ENCODE results near the gene RGS12.

The RGS12 gene

DNA sequence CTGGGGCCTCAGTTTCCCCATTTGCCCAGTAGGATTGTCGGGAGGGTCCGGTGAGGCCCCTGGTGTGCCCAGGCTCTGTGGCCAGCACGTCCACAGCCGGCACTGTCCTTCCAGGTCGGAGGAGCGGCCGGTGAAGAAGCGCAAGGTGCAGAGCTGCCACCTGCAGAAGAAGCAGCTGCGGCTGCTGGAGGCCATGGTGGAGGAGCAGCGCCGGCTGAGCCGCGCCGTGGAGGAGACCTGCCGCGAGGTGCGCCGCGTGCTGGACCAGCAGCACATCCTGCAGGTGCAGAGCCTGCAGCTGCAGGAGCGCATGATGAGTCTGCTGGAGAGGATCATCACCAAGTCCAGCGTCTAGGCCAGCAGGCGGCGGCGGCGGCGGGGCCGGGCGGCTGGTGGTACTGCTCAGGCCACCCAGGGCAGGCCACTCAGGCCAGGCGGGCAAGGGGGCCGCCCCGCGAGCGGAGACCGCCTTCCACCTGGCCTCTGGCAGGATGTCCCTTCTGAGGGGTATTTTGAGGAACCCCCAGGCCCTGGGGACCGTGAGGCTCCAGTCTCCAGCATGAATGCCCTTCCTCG lies 37.1 kb upstream of the RGS12 start:
- no peak for DNase-seq

- no peak for DNase-seq
Measured at GRCh38 chr4:3256230-3257102, 36.4 kb upstream of the RGS12 start.

DNA sequence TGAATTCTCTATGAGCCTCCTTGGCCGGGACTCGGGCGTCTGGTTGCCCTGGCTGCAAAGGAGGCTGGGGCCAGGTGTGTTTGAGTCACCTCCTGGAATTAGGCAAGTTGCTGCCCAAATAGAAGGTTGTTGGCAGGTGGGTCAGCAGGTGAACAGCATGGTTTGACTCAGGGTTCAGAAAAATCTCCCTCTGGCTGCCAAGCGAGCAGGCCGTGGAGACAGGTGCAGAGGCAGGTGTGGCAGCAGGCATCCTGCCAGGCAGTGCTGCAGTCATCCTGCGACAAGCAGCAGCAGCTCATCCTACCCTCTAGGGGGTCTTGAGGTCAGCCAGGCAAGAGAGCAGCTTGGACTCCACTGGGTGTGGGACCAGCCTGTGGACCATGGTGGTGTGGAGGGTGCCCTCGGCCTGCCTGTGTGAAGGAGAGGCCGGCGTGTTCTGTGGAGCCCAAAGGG lies 35.7 kb upstream of the RGS12 start:
- no peak for DNase-seq

GRCh38 chr4:3257556-3258482 lies 35.0 kb upstream of the RGS12 start:
- DNase-seq: no peak

GRCh38 chr4:3261411-3262207 lies 31.2 kb upstream of the RGS12 start:
- no peak for DNase-seq

DNA sequence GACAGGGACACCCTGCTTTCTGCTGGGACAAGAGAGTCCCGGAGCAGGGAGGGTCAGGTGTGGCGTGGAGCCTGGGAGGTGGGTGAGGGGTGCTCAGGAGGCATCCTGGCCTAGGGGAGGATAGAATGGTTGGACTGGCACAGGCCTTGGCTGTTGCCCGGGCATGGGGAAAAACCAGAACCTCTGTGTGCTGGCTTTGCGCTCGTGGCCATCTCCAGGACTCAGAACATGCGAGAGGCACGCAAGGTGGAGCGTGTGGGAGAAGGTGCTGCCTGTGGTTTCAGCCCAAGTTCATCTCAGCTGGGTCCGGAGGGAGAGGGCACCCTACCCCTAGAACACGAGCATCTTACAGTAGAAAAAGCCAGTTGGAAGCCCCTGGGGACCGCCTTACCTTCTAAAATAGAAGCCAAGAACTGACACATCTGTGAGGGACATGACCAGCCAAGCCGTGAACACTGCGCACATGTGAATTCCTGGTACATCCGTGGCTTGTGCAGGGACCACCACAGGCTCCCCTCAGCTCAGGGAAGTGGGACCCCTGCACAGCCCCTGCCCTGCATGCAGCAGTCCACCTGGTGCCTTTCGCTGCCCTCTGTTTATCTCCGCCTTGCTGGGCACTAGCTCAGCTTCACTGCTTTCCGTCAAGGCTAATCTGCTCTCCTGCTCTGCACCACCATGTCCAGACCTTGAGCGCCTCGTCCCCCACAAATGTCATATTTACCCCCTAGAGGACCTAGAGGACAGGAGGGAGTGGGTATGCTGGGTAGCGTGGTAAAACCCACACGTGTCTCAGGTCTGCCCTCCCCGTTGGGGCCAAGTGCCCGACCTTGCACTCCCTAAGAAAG lies 30.4 kb upstream of the RGS12 start:
- no peak for DNase-seq

DNA sequence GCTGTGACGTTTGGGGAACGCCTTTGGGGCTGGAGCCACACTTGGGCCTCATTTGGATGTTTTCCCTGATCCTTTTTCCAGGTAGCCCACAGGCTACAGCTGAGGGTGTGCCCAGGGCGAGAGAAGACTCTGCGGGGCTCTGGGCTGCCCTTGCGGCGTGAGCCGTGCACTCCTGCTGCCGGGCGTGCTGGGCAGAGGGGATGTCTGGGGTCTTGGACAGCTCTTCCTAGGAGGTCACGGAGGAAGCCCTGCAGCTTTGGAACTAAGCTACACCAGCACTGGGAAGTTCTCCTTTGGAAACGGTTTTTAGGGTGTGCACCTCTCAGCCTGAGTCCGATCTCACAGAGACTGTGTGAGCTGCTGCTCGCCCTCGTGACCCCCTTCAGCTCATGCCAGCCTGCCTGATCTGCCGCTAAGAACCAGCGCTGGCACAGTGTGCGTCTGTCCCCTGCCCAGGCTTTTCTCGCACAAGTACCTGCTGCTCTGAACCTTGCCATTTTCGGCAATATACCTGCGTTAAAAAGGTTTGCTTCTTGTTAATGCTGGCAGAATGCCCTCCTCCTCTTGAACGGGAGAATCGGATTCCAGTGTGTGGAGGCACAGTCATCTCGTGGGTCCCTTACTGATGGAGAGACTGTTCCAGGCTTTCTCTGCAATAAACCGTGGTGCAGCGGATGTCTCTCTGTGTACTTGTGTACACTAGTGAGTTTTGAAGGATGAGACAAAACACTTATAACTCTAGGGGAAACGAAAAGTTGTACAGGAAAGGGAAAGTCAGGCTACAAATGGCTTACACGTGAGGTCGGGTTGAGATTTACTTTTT lies 29.6 kb upstream of the RGS12 start:
- no peak for DNase-seq

DNA sequence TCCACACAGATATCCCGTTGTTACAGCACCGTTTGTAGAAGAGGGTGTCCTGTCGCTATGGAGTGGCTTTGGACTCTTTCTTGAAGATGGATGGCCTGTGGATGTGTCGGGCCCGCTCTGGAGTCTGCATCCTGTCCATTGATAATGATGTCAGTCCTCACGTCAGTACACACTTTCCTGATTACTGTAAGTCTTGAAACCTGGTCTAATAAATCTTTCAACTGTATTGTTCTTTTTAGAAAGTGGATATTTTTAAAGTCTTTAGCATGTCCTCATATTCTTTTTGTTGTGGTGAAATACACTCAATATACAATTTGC lies 29.0 kb upstream of the RGS12 start:
- DNase-seq: no peak

DNA sequence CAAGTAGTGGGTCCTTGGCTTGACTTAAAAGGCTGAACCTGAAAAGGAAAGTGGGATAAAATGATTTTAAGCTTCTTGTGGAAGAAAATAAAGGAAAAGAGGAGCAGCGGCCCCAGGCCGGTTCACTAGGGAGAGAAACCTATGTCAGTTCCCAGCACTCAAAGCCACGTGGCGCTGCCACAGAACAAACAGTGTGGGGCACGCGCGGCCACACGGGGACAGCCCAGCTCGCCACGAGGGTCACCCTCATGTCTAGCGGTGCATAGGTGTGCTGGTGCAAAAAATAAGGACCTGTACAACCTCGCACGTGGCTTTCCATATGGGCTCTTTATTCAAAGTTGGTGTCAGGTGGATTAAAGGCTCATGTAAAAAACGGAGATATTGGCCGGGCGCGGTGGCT lies 26.7 kb upstream of the RGS12 start:
- no peak for DNase-seq

DNA sequence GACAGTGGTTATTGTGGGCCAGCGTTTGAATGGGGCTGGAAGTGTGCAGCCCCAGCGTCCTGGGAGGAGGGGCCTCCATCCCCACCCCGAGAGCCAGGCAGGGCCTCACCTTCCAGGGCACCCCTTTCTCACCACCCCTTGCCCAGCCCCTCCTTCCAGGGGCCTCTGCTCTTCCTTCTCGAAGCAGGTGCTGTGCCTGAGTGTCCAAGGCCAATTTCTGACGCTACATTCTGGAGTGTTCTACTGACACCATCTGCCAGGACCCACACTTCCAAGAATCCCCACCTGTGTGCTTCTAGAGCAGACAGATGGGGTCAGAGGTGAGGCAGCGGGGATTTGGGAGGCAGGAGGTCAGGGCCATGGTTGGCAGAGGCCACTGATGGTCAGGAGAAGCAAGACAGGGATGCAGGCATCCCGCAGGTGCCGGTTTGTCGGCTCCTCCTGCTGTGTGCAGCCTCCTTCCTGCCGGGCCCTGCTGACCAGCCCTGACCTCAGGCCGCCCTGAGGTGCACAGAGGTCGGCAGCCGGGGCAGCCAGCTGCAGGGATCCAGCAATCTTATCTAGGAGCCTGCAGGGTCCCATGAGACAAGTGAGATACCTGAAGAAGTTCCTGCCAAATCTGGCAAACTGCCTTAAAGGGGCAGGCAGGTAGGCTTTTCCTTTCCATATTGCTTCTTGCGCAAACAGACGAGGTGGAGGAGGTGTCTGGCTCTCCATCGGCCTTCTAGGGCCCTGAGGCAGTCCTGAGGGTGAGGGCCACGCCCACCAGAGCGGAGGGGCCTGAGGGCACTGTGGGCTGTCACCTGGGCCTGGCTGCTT lies 25.0 kb upstream of the RGS12 start:
- no peak for DNase-seq

- no peak for DNase-seq
Measured at GRCh38 chr4:3268395-3269104, 24.3 kb upstream of the RGS12 start.

DNA sequence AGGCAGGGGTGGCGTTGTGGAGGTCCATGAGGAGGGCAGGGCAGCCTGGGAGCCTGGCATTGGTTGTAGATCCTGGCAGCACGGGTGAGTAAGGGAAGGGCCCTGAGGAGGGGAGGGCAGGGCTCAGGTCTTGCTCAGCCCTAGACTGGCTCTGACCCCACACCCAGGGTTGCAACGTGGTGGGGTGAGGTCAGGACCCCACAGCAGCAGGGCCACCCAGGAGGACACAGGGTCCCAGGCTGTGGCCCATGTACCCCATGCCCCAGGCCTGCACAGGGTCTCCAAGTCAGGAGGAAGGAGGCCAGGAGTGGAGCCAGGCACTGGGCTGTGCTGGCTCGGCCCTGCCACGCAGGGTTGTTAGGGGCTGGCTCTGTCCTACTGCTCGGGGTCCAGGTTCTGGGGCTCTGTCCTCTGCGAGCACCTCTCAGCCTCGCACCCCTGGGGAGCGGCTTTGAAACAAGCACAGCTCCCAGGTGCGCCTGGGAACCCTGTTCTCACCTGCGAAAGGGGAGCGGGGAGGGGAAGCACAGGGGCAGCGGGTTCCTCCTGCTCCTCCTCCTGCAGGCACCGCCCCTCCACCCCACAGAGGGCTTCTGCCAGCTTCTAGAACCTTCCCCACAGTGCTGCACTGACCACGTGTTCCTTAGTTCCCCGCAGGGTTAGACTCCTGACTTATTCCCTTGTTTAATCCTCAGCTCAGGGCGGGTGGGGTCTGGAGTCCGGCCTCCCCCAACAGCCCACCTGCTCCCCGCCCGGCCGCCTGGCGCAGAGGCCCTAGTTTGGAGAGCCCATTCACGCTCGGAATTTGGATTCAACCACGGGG lies 23.5 kb upstream of the RGS12 start:
- no peak for DNase-seq

DNA sequence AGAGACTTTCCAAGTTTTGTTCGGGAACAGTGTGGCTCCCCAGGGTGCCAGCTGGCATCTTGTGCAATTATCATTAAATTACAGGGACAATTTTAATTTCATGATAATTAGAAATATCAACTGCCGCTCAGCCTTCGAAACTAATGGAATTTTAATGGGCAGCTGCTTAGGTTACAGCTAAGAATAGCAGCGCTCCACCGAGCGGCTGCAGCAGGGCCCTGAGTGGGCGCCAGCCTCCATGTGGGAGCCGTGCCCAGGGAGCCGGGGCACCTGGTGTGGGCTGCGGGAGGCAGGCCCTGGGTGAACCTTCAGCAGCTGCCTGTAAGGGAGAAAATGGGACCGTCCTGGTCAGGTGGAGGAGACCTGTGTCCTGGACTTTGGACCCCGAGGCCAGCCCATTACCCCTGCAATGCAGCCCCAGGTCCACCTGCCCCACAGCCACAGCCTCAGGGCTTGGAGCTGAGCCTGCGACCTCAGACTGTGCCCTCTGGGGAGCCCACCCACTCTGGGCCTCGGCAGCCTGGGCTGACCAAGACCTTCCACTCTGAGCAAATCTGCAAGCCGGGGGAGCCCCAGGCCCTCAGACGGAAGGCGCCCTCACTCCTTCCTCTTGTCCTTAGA lies 22.7 kb upstream of the RGS12 start:
- DNase-seq: peak; percentile 38

GRCh38 chr4:3271131-3271530 lies 21.7 kb upstream of the RGS12 start:
- no peak for DNase-seq

GRCh38 chr4:3276986-3277385 lies 15.8 kb upstream of the RGS12 start:
- DNase-seq: no peak

DNA sequence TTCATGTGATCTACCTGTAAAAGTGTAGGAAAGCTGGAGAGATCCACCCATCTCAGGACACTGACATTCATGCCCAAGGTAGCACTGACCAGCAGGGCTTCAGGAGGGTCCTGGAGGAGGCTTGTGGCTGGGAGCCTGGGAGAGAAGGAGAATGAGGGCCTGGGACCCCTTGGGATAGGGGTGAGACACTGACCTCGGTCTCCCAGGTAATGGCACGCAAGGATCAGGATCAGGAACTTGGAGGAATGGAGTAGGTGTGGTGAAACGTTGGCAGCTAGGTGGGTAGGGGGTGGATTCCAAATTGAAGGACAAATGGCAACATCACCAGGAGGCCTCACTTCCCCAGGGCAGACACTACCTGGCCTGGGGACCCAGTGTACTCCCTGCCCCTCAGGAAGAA lies 12.4 kb upstream of the RGS12 start:
- DNase-seq: no peak

DNA sequence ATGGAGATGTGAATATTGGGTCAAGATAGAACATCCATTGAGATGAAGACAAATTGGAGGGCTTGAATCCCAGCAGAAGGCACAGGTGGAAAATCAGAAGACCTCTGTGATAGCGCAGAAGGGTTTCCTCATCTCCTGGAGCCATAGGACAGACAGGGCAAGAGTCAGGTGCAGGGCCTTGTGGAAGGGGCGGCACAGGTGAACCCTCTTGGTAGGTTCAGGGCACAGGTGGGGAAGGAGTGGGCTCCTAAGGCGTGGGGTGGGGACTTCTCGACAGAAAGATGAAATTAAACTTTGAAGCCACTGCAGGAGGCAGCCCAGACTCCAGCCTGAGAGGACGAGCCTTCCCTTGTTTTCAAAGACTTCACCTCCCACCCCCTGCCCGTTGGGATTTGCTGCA lies 9.3 kb upstream of the RGS12 start:
- no peak for DNase-seq

DNA sequence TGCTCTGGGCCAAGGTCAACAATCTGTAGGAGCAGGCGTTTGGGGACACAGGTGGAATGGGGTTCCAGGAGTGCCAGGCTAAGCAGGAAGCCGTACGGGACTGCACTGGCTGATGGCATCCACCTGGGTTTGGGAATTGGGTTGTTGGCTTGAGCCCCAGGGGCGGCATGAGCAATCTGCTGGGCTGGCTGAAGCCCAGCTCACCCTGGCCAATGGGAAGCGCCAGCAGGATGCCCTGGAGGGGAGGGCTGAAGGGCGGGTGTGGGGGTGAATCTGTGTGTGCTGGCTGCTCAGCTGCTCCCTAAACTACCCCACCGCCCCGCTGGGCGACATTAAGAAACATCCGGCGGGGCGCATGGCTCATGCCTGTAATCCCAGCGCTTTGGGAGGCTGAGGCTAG lies 8.9 kb upstream of the RGS12 start:
- no peak for DNase-seq

Data from eye (tissue), 1 donor.